GM19468 (cell line): ENCODE results near the gene TNPO1.
"Not testable (repeated sequence)": the region's sequence is repeated elsewhere in the genome, so short reads cannot be mapped to it uniquely, and the experiment has no call there.

ENCODE experiments used
- ATAC-seq: cut with Tn5 transposase; IDR thresholded peaks from one replicate; pipeline ENCODE4 v1.9.1; 2021; ENCODE audit warnings: mild to moderate bottlenecking, moderate library complexity, moderate number of reproducible peaks; ENCODE audit not compliant: unreplicated experiment; ENCODE audit errors: extremely low read depth

Gene TNPO1

DNA sequence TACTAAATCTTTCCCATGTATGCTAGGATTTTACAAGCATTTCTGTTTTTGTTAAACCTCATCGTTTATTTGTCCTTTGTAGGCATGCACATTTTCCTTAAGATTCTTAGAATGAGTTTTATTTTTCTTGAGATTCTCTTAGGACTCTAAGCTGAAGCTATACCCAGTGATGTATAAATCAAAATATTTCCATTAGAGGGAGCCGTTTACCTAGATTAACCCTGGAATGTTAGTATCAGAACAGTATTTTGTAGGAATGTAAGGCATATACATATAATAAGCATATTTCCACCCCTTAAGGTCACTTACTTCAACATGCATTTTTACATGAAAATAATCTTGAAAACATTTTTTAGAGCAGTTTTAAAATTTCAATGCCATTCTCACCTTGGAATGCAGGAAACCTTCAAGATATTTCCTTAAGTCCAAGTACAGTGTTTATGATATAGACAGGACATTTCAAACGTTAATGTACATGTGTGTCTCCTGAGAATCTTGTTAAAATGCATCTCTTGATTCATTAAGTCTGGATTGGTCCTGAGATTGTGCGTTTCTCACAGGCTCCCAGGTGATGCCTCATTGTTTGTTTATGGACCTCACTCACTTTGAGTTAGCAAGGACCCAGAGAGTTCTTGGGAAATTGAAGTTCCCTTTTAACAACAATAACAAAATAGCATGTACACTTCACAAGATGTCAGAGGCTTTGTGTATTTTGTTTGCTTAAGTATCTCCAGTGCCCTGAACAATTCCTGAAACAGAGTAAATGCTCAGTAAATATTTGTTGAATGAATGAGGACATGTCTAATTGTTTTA lies 104.4 kb downstream of the TNPO1 start:
- no peak for ATAC-seq

DNA sequence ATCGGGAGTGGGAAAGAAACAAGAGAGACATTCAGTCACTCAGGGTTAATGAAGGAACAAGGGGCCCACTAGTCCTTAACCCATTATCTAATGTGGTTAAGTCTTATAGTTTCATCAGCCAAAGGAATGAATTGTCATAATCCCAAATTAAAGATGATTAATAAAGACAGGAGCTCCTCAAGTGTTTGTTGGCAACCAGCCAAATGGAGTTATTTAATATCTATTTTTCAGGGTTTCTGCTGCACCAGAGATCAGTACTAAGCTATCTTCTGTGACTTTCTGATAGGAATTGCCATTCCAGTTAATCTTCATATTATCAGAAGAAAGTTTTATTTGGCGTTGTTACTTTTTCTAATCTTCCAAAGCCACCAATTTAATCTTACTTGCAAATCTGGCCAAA lies 105.4 kb downstream of the TNPO1 start:
- ATAC-seq: no peak

- ATAC-seq: no peak
These were observed 106.0 kb downstream of the TNPO1 start for GRCh38 chr5:72922422-72922821.

DNA sequence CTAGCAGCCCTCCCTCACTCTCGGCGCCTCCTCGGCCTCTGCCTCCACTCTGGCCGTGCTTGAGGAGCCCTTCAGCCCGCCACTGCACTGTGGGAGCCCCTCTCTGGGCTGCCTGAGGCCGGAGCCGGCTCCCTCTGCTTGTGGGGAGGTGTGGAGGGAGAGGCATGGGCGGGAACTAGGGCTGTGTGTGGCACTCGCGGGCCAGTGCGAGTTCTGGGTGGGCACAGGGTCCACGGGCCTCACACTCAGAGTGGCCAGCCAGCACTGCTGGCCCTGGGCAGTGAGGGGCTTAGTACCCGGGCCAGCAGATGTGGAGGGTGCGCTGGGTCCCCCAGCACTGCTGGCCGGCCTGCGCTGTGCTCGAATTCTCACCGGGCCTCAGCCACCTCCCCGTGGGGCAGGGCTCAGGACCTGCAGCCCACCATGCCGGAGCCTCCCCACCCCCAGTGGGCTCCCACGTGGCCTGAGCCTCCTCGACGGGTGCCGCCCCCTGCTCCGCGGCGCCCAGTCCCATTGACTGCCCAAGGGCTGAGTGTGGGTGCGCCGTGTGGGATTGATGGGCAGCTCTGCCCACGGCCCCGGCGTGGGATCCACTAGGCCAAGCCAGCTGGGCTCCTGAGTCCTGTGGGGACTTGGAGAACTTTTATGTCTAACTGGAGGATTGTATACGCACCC lies 109.0 kb downstream of the TNPO1 start:
- ATAC-seq: no peak

GRCh38 chr5:72932686-72933085 lies 116.2 kb downstream of the TNPO1 start:
- ATAC-seq: not testable (repeated sequence)

GRCh38 chr5:72934953-72935725 lies 118.7 kb downstream of the TNPO1 start:
- ATAC-seq: not testable (repeated sequence)

GRCh38 chr5:72936893-72937292 lies 120.4 kb downstream of the TNPO1 start:
- no peak for ATAC-seq

GRCh38 chr5:72937517-72938061 lies 121.1 kb downstream of the TNPO1 start:
- ATAC-seq: no peak

GRCh38 chr5:72938206-72938605 lies 121.7 kb downstream of the TNPO1 start:
- ATAC-seq: no peak

- no peak for ATAC-seq
These were observed 123.6 kb downstream of the TNPO1 start for GRCh38 chr5:72940082-72940481.

- ATAC-seq: no peak
These were observed 126.8 kb downstream of the TNPO1 start for GRCh38 chr5:72943307-72943706.

DNA sequence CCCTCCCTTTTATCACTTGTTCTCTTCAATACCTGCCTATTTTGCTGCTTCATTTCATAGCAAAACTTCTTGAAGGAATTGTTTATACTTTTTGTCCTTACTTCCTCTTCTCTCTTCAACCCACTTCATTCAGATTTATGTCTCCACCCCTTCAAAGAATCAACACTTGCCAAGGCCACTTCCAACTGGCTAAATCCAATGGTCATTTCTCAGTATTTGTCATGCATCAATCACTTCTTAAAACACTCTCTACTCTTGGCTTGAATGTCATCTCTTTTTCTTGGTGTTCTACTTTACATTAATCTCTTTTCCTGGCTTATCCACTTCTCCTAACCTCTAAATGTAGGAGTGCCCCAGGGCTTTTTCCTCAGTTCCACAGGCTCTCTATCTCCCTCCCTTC lies 131.0 kb downstream of the TNPO1 start:
- ATAC-seq: no peak

DNA sequence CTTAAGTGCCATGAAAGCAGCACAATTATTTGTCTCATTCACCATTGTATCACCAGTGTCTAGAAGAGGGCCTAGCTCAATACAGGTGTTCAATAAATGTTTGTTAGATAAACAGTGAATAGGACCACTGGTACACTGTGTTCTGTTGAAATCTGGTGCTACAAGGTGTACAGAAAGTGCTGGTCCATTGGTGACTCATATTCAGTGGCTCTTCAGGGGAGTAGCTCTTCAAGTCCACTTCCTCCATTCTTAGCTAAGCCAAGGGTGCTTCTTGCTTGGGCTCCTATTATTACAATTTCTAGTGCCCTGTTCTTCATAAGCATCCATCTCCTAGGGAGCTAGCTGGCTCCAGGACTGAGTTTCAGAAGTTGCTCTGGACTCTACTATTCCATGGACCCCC lies 133.0 kb downstream of the TNPO1 start:
- no peak for ATAC-seq

DNA sequence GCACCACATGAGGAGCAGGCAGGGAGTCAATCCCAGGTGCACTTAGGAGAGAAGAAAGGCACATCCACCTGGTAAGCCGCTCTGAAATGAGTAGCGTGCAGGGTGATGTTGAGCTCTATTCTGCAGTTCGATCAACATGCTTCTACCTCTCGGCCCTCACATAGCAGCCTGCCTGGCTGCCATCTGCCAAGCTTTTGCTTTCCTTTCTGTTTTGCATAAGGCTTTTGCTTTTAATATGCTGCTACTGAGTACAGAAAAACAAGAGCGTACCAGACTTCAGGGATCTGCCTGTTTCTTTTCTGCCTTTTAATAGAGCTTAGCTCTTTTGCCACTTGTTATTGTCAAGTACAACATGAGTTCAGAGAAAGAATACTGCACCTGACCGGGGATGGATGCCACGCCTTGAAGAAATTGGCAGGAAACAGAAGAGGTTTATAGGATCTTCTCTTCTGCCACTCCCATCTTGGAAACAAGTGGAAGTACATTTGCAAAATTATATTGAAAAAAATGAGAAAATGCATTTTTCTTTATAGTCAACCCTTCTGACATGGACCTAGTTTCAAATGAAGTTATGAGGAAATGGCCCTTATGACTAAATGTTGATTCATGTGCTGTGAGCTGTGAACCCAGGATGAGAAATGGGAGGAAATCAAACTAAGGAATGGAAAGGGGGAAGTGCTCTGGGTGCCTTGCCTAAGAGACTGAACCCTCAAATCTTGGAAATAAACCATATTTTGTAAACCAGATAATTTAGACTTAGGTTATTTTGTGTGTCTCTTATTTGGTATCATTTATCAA lies 135.4 kb downstream of the TNPO1 start:
- ATAC-seq: no peak

GRCh38 chr5:72954389-72954788 lies 137.9 kb downstream of the TNPO1 start:
- ATAC-seq: no peak

DNA sequence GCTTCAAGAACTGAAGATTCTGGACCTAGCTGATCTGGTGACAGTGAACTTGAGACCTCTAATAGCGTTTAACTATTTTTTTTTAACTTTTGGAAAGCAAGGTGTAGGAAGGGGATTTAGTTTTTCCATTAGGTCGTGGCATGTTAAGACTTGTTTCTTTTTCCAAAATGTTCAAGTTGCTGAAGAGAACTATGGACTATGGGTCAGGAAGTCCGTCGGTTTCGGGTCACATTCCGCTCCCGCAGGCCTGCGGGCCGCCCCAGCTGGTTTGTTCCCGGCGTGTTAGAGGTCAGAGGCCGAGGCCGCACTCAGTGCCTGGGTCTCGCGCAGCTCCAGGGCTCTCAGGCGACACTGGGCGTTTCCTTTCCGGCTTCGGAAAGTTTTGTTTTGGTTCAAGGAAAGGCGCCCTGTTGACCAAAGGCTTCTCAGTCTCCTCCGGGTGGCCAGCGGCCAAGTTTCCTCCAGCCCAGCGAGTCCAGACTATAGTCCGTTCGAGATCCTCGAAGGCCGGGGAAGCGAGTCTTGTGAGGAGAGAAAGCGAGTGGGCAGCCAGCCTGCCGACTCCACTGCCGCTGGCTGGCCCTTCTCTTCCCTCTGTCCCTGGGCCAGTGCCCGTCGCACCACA lies 138.8 kb downstream of the TNPO1 start:
- ATAC-seq: no peak

GRCh38 chr5:72955768-72956323 lies 139.4 kb downstream of the TNPO1 start, which contains the start of gene FCHO2:
Gene FCHO2, plus strand, starts transcription at chr5:72956041. Its CDS starts 56 bp downstream, at chr5:72956097.
- ATAC-seq: peak; percentile 64

- no peak for ATAC-seq
These were observed 140.1 kb downstream of the TNPO1 start for GRCh38 chr5:72956324-72957140.
